ENCODE data around the gene NCAPD3.

The NCAPD3 gene

GRCh38 chr11:134267966-134268365 lies 44.2 kb upstream of the NCAPD3 start:
- H3K4me3 ChIP-seq (replicated peaks; ENCODE audit: low read depth, low read length), result no peak overlapping the region
- no peak for DNase-seq (ENCODE audit: low read depth)
- TF ChIP-seq CTCF (IDR thresholded peaks at IDR 0.05; ENCODE audit: low read length, missing control alignments), result no peak

DNA sequence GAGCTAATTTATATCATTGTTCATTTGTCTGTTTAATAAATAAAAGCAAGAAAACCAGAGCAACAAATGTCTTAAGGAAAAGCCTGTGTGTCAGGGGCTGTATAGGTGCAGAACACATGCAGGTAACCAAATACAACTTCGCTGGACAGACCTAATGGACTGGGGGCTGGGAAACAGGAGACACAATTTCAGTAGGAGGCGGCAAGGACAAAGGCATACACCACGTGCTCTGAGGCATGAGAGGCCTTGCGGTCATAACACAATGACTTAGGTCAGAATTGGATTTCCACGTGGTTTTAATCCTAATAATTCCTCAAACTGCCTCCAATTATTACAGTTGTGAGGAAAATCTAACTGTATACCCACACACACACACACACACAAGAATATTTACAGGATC lies 43.7 kb upstream of the NCAPD3 start:
- DNase-seq (ENCODE audit: low read depth), result no peak
- no peak overlapping the region for H3K4me3 ChIP-seq (replicated peaks; ENCODE audit: low read depth, low read length)
- no peak for TF ChIP-seq CTCF (IDR thresholded peaks at IDR 0.05; ENCODE audit: low read length, missing control alignments)

GRCh38 chr11:134266841-134267251 lies 43.1 kb upstream of the NCAPD3 start:
- H3K4me3 ChIP-seq (replicated peaks; ENCODE audit: low read depth, low read length), result no peak overlapping the region
- TF ChIP-seq CTCF (IDR thresholded peaks at IDR 0.05; ENCODE audit: low read length, missing control alignments), result no peak
- peak; percentile 61 for DNase-seq (ENCODE audit: low read depth)

GRCh38 chr11:134266440-134266839 lies 42.7 kb upstream of the NCAPD3 start:
- no peak overlapping the region for H3K4me3 ChIP-seq (replicated peaks; ENCODE audit: low read depth, low read length)
- no peak for DNase-seq (ENCODE audit: low read depth)
- no peak for TF ChIP-seq CTCF (IDR thresholded peaks at IDR 0.05; ENCODE audit: low read length, missing control alignments)

DNA sequence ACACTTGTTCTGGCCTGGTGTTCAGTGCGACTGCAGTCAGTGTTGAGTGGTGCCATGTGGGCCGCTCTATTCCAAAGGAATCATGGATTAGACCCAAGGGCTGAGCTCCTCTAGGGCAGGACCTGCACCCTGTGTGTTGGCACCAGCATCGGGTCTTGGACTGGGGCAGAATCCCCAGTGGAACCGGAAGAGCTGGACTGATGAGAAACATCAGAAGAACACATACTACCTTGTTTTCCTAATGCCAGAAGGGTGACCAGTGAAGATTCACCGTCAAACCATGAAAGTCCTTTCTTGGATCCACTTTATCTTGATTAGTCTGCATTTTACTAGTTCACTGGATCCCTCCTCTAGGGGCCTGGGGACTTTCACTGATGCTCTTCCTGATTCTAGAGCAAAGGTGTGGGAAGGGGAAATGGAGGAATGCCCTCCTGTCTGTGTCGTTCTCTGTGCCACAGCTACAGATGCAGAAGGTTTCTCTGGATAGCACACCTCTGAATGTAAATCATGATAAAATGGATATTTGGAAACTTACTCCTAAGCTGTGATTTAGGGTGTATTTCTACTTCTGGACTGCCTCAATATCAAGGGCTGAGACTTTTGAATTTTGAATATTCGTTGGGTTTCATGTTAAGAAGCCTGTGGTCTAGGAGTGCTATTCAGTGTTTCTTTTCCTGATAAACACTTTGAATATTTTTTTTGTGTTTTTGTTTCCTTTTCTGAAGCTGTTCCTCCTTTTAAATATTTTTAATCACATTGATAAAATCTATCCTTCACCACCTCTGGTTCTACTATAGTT lies 41.4 kb upstream of the NCAPD3 start:
- H3K4me3 ChIP-seq (replicated peaks; ENCODE audit: low read depth, low read length), result no peak overlapping the region
- TF ChIP-seq CTCF (IDR thresholded peaks at IDR 0.05; ENCODE audit: low read length, missing control alignments), result no peak
- no peak for DNase-seq (ENCODE audit: low read depth)

- DNase-seq (ENCODE audit: low read depth), result peak; percentile 26
- H3K4me3 ChIP-seq (replicated peaks; ENCODE audit: low read depth, low read length), result no peak overlapping the region
- TF ChIP-seq CTCF (IDR thresholded peaks at IDR 0.05; ENCODE audit: low read length, missing control alignments), result peak; percentile 61
These were observed 38.1 kb upstream of the NCAPD3 start for GRCh38 chr11:134261626-134262488.
